Thymus (tissue), 11 donors: Measurements from ENCODE around the gene PSMG4. TPM values are rescaled to one million over a fixed set of nuclear protein-coding genes. Genes with fewer than 3 reads are reported as not detected.

Experiments
- DNase-seq, 9 donors: peaks; one replicate each; pipeline ENCODE4 v3.0.0-alpha.2; 2013; ENCODE audit warnings: low spot score in 9 of 9, low read depth in 6 of 9, missing footprints in 1 of 9
- H3K27ac ChIP-seq, 2 donors: one replicate each; pipeline ENCODE4 v1.5.1; 2013; ENCODE audit warnings: control low read depth in 1 of 2, low read depth in 1 of 2, low read length in 1 of 2, mild to moderate bottlenecking in 1 of 2, moderate library complexity in 1 of 2
- H3K27me3 ChIP-seq, 2 donors: one replicate each; pipeline ENCODE4 v1.5.1; 2013; ENCODE audit warnings: low read length in 1 of 2; ENCODE audit not compliant: control insufficient read depth in 2 of 2, insufficient read depth in 1 of 2
- H3K36me3 ChIP-seq, 2 donors: one replicate each; pipeline ENCODE4 v1.5.1; 2013; ENCODE audit warnings: low read length in 1 of 2, mild to moderate bottlenecking in 1 of 2, moderate library complexity in 1 of 2; ENCODE audit not compliant: control insufficient read depth in 2 of 2, insufficient read depth in 2 of 2
- H3K4me1 ChIP-seq, 2 donors: one replicate each; pipeline ENCODE4 v1.5.1; 2013; ENCODE audit warnings: low read length in 2 of 2; ENCODE audit not compliant: control insufficient read depth in 2 of 2, insufficient read depth in 2 of 2
- H3K4me3 ChIP-seq, 2 donors: one replicate each; pipeline ENCODE4 v1.5.1; 2013; ENCODE audit warnings: low read length in 2 of 2, control low read depth in 1 of 2, mild to moderate bottlenecking in 1 of 2
- H3K9me3 ChIP-seq, 2 donors: one replicate each; pipeline ENCODE4 v1.5.1; 2013; ENCODE audit warnings: low read length in 1 of 2, mild to moderate bottlenecking in 1 of 2; ENCODE audit not compliant: control insufficient read depth in 2 of 2, insufficient read depth in 1 of 2
- WGBS: extraction: QIAGEN DNeasy Blood & Tissue Kit; methylation state at CpG from one replicate; pipeline ENCODE4 v1.1.7; 2013; 5-methylcytosine and 5-hydroxymethylcytosine counted together
- polyA plus RNA-seq: library from polyadenylated mRNA; stranded (reverse); fragments of 200-250 nt; gene quantifications from one replicate; pipeline ENCODE4 v1.2.3, GENCODE V29; 2013
- total RNA-seq: library from RNA; stranded (reverse); fragments of 120-200 nt; gene quantifications from one replicate; pipeline ENCODE4 v1.2.4, GENCODE V29; 2013
- donor health status: healthy.

PSMG4 gene
- total and polyA plus RNA-seq, 2 donors: 24.9 to 27.1 TPM

DNA sequence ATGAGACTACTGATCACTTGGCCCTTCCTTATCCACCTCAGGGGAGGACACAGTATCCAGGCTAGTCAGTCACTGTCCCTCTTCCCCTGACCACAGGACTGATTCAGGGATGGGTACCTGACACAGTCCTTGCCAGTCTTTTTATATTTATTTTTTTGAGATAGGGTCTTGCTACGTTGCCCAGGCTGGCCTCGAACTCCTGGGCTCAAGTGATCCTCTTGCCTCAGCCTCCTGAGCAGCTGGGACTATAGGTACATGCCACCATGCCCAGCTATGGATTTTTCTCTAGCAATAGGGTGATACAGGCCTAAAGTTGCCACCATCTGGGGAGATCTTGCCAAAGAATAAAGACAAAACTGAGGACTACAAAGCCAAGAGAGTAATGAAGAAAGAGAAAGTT, 41.5 kb upstream of the PSMG4 start:
- no peaks in the 10 kb centered on the region for H3K4me1 ChIP-seq
- WGBS: 94% methylated on average over 2 of the region's 2 CpGs
- no peaks in the 10 kb centered on the region for H3K9me3 ChIP-seq
- no peak overlapping the region for H3K27ac ChIP-seq
- no peaks in the 10 kb centered on the region for H3K36me3 ChIP-seq
- no peak for DNase-seq
- H3K27me3 ChIP-seq: peaks cover 0 to 20% of the 10 kb centered on the region in 2 donors
- no peak overlapping the region for H3K4me3 ChIP-seq

DNA sequence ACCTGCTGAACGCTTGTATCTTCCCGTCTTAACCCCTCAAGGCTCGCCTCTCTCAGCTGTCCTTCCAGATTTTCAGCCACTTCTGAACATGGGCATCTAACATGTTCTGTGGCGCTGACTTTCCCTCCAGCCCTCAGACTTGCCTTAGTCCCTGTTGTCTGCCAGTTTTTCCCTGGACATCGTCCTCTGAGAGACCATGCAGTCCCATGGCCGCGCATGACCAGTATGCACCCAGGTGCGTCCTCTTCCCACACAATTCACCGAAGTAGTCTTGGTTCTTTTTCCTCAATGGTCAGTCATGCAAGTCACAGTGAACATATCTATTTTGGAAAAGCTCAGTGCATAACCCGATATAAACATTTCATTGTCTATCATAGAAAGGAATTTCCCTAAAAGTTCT, 40.5 kb upstream of the PSMG4 start:
- H3K4me3 ChIP-seq: no peak overlapping the region
- H3K9me3 ChIP-seq: no peaks in the 10 kb centered on the region
- no peak overlapping the region for H3K27ac ChIP-seq
- H3K27me3 ChIP-seq: peaks cover 0 to 24% of the 10 kb centered on the region in 2 donors
- 94% methylated on average over 10 of the region's 10 CpGs for WGBS
- H3K36me3 ChIP-seq: no peaks in the 10 kb centered on the region
- no peaks in the 10 kb centered on the region for H3K4me1 ChIP-seq
- DNase-seq: no peak

DNA sequence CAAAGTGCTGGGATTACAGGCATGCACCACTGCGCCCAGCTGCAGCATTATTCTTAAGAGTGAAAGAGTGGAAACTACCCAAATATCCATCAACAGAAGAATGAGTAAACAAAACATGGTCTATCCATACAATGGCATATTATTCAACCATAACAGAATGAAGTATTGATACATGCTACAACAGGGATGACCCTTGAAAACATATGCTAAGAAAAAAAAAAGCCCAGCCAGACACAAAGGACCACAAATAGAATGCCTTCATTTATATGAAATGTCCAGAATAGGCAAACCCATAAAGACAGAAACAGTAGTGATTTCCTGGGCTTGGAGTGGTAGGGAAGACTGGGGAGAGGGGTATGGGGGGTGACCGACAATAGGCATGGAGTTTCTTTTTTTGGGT, 38.4 kb upstream of the PSMG4 start:
- no peaks in the 10 kb centered on the region for H3K36me3 ChIP-seq
- no peak overlapping the region for H3K4me3 ChIP-seq
- no peaks in the 10 kb centered on the region for H3K4me1 ChIP-seq
- peaks cover 5 to 35% of the 10 kb centered on the region in 2 donors for H3K27me3 ChIP-seq
- H3K27ac ChIP-seq: no peak overlapping the region
- no peak for DNase-seq
- no peaks in the 10 kb centered on the region for H3K9me3 ChIP-seq
- 96% methylated on average over 2 of the region's 2 CpGs for WGBS

DNA sequence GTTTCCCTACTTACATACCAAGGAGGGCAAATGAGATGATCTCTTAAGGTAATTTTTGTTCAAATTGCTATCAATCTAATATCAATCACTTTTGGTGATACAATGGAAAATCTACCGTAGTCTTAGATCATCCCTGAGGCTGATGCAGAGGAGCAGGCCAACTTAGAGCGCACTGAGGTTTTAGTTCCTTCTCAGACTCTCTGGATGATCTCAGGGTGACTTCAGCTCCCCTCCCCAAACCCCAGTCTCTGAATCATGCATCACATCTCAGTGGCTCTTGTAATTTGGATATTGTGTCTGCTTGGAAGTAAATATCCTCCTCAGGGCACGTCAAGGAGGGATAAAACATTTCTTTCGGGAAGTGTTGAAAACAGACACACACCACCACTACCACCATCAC, 37.2 kb upstream of the PSMG4 start:
- Histone ChIP-seq H3K36me3 (no peaks in the 10 kb centered on the region), H3K27me3 (peaks cover 12 to 44% of the 10 kb centered on the region in 2 donors), H3K9me3 (peaks cover 0 to 6% of the 10 kb centered on the region in 2 donors), H3K4me3 (no peak overlapping the region), H3K4me1 (peaks cover 0 to 2% of the 10 kb centered on the region in 2 donors), H3K27ac (no peak overlapping the region)
- no peak for DNase-seq
- WGBS: 95% methylated on average over 4 of the region's 4 CpGs

DNA sequence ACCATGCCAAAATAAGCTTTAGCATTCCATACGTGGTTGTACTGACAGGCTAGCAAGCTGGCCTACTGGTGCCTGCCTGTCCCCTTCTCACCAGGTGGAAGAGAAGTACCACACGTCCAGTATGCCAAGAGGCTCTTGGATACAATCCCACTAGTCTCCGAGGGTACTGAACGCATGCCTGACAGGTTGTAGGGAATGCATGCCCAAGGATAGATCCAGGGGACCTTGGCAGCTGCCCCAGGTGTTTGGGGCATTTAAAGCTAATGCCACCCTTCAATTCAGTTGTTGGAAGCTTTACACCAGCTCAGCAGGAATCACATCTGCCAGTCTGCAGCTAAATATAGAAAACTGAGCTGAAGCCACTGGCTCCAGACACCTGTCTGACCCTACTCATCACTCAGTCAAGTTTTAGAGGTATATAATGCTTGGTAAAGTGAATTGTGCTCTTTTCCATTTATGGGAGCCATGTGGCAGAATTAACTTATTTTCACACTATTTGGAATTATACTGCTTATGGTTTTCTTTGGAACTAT, 36.2 kb upstream of the PSMG4 start:
- Histone ChIP-seq H3K4me1 (peaks cover 0 to 11% of the 10 kb centered on the region in 2 donors), H3K9me3 (peaks cover 0 to 13% of the 10 kb centered on the region in 2 donors), H3K36me3 (no peaks in the 10 kb centered on the region), H3K27me3 (peaks cover 22 to 49% of the 10 kb centered on the region in 2 donors), H3K27ac (no peak overlapping the region), H3K4me3 (no peak overlapping the region)
- no peak for DNase-seq
- 93% methylated on average over 4 of the region's 4 CpGs for WGBS

DNA sequence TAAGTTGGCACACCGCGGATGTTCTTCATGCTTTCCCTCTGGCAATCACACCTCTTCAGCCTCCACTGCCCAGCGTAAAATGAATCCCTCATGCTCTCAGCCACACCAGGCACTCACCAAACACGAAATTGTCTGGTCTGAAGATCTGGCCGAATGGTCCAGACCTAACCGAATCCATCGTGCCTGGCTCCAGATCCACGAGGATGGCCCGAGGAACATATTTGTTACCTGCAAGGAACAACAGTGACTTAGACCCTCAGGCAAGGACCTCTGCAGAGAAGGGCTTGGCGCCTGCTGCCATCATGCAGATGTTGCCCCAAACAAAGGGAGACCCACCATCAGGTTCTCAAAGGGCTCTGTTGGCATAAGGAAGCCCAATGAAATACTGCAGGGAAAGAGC, 32.7 kb upstream of the PSMG4 start:
- peaks cover 54 to 75% of the 10 kb centered on the region in 2 donors for H3K27me3 ChIP-seq
- no peak for DNase-seq
- no peak overlapping the region for H3K27ac ChIP-seq
- 90% methylated on average over 10 of the region's 10 CpGs for WGBS
- H3K4me3 ChIP-seq: no peak overlapping the region
- no peaks in the 10 kb centered on the region for H3K36me3 ChIP-seq
- H3K9me3 ChIP-seq: peaks cover 0 to 17% of the 10 kb centered on the region in 2 donors
- H3K4me1 ChIP-seq: peaks cover 6 to 35% of the 10 kb centered on the region in 2 donors

DNA sequence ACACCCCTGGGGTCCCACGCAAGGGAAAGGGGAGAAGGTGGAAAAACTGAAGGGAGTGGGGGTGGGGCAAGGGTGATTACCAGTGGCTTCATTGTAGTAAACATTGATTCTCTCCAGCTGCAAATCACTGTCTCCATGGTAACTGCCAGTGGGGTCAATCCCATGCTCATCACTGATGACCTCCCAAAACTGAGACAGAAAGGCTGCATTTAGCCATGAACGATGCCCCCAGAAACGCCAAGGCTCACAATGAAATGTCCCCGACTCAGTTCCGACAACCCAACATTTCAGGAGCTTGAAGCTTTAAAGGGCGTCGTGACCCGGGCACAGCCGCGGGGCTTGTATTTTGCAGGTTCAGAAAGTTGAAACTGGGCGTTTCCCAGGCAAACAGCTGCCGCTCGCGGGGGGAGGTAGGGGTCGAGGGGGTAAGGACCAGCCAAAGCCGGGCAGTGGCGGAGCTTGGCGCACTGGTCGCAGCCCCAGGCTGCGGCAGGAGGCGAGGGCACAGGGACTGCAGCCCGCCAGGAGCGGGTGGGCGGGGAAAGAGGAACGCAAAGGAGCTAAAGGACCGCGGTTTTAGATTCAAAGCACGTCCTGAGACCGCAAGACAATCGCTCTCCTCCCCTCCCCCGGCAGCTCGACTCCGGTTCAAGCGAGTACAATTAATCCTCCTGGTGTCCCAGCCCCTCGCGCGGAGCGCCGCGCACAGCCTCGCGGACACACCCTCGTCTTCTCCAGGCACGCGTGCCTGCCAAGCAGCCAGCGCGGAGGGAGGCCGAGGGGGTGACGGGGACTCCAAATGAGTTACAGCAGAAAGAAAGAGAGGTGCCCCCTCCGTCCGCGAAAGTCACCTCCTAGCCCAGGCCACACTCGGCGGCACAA, 32.0 kb upstream of the PSMG4 start:
- no peak overlapping the region for H3K27ac ChIP-seq
- peaks cover 6 to 41% of the 10 kb centered on the region in 2 donors for H3K4me1 ChIP-seq
- H3K9me3 ChIP-seq: peaks cover 0 to 17% of the 10 kb centered on the region in 2 donors
- peaks cover 59 to 82% of the 10 kb centered on the region in 2 donors for H3K27me3 ChIP-seq
- no peaks in the 10 kb centered on the region for H3K36me3 ChIP-seq
- WGBS: 3% methylated on average over 54 of the region's 54 CpGs
- peak overlapping the region in 1 of 2 donors; percentile 18 for H3K4me3 ChIP-seq
- DNase-seq: no peak

DNA sequence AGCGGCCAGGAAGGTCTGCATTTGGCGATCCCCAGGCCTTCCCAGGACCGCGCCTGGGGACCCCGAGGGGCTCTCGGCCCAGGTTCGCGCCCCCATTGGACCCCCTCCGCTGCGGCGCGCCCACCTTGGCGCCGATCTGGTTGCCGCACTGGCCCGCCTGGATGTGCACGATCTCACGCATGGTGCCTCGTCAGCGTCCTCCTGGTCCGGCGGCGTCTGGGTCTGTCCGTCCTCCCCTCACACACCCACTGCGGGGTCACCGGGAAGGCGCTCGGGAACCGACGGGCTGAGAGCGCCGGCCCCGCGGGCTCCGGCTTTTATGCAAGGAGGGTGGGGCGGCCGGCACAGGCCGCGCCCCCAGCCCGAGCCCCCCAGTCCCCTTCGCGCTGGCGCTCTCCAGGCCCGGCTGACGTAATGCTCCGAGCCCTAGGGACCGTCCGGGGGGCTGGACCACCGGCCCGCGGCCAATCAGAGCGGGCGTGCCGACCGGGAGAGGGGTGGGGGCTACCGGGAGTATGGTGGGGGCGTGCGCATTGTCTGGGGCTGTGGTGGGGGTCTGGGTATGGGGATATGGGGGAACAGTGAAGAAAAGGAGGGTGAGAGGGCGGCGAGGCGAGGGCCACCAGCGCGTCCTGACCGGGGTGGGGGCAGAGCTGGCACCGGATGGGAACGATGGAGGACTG, 31.2 kb upstream of the PSMG4 start, which contains the start of gene TUBB2B:
TSS of gene TUBB2B (minus strand) at position 291 of the 683 bp plus-strand sequence. CDS start at position 181, 110 bp downstream.
- 4% methylated on average over 66 of the region's 66 CpGs for WGBS
- Histone ChIP-seq H3K4me1 (peaks cover 6 to 45% of the 10 kb centered on the region in 2 donors), H3K4me3 (peak within 1 kb of the TSS in 1 of 2 donors; percentile 33), H3K27ac (no peak within 1 kb of the TSS), H3K36me3 (no peaks in the 10 kb centered on the region), H3K9me3 (peaks cover 0 to 17% of the 10 kb centered on the region in 2 donors), H3K27me3 (peaks cover 67 to 87% of the 10 kb centered on the region in 2 donors)
- no peak for DNase-seq
